H7 (cell line): ENCODE results near the gene PRPF18. TPM values are rescaled to one million over a fixed set of nuclear protein-coding genes. Genes with fewer than 3 reads are reported as not detected.

ENCODE experiments used
- DNase-seq: peaks from one replicate; pipeline ENCODE4 v3.0.0; 2012
- H3K27me3 ChIP-seq: 2 replicates; pipeline ENCODE4 v1.6.0; 2011; ENCODE audit warnings: mild to moderate bottlenecking, low read length; ENCODE audit not compliant: control insufficient read depth, insufficient read depth
- H3K36me3 ChIP-seq: replicated peaks from 2 replicates; pipeline ENCODE4 v1.5.1; 2011; ENCODE audit warnings: low read length; ENCODE audit not compliant: control insufficient read depth, insufficient read depth
- H3K4me3 ChIP-seq: 2 replicates; pipeline ENCODE4 v1.5.1; 2011; ENCODE audit warnings: low read depth, mild to moderate bottlenecking, control low read depth, low read length, moderate library complexity; ENCODE audit not compliant: insufficient read depth
- total RNA-seq: library from RNA; depleted of rRNA; stranded (reverse); fragments of >200 nt; shearing (Covaris generic); gene quantifications from 2 replicates; pipeline ENCODE4 v1.2.3, GENCODE V29; 2014

Gene PRPF18
- total RNA-seq, 1 experiment from 2014 or later = 13.6 TPM

GRCh38 chr10:13587391-13587790 is 626 bp downstream of the PRPF18 start:
- DNase-seq = peak; percentile 43
- Histone ChIP-seq H3K36me3 (no peaks in the 10 kb centered on the region), H3K27me3 (no peaks in the 10 kb centered on the region), H3K4me3 (peak overlapping the region; percentile 81)

GRCh38 chr10:13589316-13589715 is 2.6 kb downstream of the PRPF18 start:
- H3K4me3 ChIP-seq = no peak overlapping the region
- H3K27me3 ChIP-seq = no peaks in the 10 kb centered on the region
- no peak for DNase-seq

GRCh38 chr10:13590886-13591285 is 4.1 kb downstream of the PRPF18 start:
- Histone ChIP-seq H3K36me3 (no peaks in the 10 kb centered on the region), H3K4me3 (no peak overlapping the region), H3K27me3 (no peaks in the 10 kb centered on the region)
- DNase-seq = no peak

More at GRCh38 chr10:13589316-13589715, 2.6 kb downstream of the PRPF18 start:
- no peaks in the 10 kb centered on the region for H3K36me3 ChIP-seq

- no peak overlapping the region for H3K4me3 ChIP-seq
- no peak for DNase-seq
- H3K36me3 ChIP-seq = no peaks in the 10 kb centered on the region
- H3K27me3 ChIP-seq = no peaks in the 10 kb centered on the region
Observed at GRCh38 chr10:13592306-13592705, 5.5 kb downstream of the PRPF18 start.

- Histone ChIP-seq H3K27me3 (no peaks in the 10 kb centered on the region), H3K4me3 (no peak overlapping the region), H3K36me3 (no peaks in the 10 kb centered on the region)
- no peak for DNase-seq
Observed at GRCh38 chr10:13593535-13593934, 6.8 kb downstream of the PRPF18 start.

GRCh38 chr10:13594641-13595040 is 7.9 kb downstream of the PRPF18 start:
- Histone ChIP-seq H3K36me3 (no peaks in the 10 kb centered on the region), H3K27me3 (no peaks in the 10 kb centered on the region), H3K4me3 (no peak overlapping the region)
- no peak for DNase-seq

GRCh38 chr10:13597909-13598308 is 11.1 kb downstream of the PRPF18 start:
- no peak overlapping the region for H3K4me3 ChIP-seq
- H3K27me3 ChIP-seq = no peaks in the 10 kb centered on the region
- H3K36me3 ChIP-seq = no peaks in the 10 kb centered on the region
- no peak for DNase-seq

GRCh38 chr10:13604357-13605040 is 17.7 kb downstream of the PRPF18 start:
- Histone ChIP-seq H3K27me3 (no peaks in the 10 kb centered on the region), H3K4me3 (no peak overlapping the region), H3K36me3 (no peaks in the 10 kb centered on the region)
- no peak for DNase-seq

GRCh38 chr10:13608246-13608853 is 21.6 kb downstream of the PRPF18 start:
- Histone ChIP-seq H3K27me3 (no peaks in the 10 kb centered on the region), H3K4me3 (no peak overlapping the region), H3K36me3 (no peaks in the 10 kb centered on the region; the same call in 1 of the 2 replicates)
- peak; percentile 16 for DNase-seq

- H3K27me3 ChIP-seq = no peaks in the 10 kb centered on the region
- no peak for DNase-seq
- H3K4me3 ChIP-seq = no peak overlapping the region
- H3K36me3 ChIP-seq = no peaks in the 10 kb centered on the region; the same call in 1 of the 2 replicates
Observed at GRCh38 chr10:13612654-13613373, 26.0 kb downstream of the PRPF18 start.

GRCh38 chr10:13613519-13613918 is 26.8 kb downstream of the PRPF18 start:
- no peaks in the 10 kb centered on the region; the same call in 1 of the 2 replicates for H3K36me3 ChIP-seq
- DNase-seq = no peak

GRCh38 chr10:13614530-13615332 is 28.0 kb downstream of the PRPF18 start:
- no peak overlapping the region for H3K4me3 ChIP-seq
- DNase-seq = peak; percentile 38
- no peaks in the 10 kb centered on the region for H3K27me3 ChIP-seq
- H3K36me3 ChIP-seq = no peaks in the 10 kb centered on the region; the same call in 1 of the 2 replicates

More at GRCh38 chr10:13613519-13613918, 26.8 kb downstream of the PRPF18 start:
- Histone ChIP-seq H3K27me3 (no peaks in the 10 kb centered on the region), H3K4me3 (no peak overlapping the region)

GRCh38 chr10:13615650-13616300 is 29.0 kb downstream of the PRPF18 start:
- Histone ChIP-seq H3K4me3 (no peak overlapping the region), H3K36me3 (no peaks in the 10 kb centered on the region; the same call in 1 of the 2 replicates), H3K27me3 (no peaks in the 10 kb centered on the region)
- DNase-seq = peak; percentile 56

- Histone ChIP-seq H3K36me3 (no peaks in the 10 kb centered on the region), H3K4me3 (no peak overlapping the region), H3K27me3 (no peaks in the 10 kb centered on the region)
- DNase-seq = no peak
Observed at GRCh38 chr10:13617116-13617515, 30.4 kb downstream of the PRPF18 start.
